ENCODE data around the gene ZFHX2.

- TF ChIP-seq, protein P1, sequence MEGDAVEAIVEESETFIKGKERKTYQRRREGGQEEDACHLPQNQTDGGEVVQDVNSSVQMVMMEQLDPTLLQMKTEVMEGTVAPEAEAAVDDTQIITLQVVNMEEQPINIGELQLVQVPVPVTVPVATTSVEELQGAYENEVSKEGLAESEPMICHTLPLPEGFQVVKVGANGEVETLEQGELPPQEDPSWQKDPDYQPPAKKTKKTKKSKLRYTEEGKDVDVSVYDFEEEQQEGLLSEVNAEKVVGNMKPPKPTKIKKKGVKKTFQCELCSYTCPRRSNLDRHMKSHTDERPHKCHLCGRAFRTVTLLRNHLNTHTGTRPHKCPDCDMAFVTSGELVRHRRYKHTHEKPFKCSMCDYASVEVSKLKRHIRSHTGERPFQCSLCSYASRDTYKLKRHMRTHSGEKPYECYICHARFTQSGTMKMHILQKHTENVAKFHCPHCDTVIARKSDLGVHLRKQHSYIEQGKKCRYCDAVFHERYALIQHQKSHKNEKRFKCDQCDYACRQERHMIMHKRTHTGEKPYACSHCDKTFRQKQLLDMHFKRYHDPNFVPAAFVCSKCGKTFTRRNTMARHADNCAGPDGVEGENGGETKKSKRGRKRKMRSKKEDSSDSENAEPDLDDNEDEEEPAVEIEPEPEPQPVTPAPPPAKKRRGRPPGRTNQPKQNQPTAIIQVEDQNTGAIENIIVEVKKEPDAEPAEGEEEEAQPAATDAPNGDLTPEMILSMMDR (IDR thresholded peaks at IDR 0.05; ENCODE audit: low read length): no peak
- TF ChIP-seq EZH2 (IDR thresholded peaks at IDR 0.05; ENCODE audit: borderline replicate concordance, low read length): no peak
Observed at GRCh38 chr14:23557521-23557920, 6.0 kb upstream of the ZFHX2 start.
